AG10803 (cell line): ENCODE results near the gene ZFHX3.
A peak's percentile ranks its signal among the peaks of the same experiment; 100 is the strongest.

Experiments
- DNase-seq: peaks from one replicate; pipeline ENCODE4 v3.0.0; 2010; ENCODE audit warnings: low read depth
- H3K4me3 ChIP-seq: 2 replicates; pipeline ENCODE4 v1.5.1; 2011; ENCODE audit warnings: mild to moderate bottlenecking, low read length, control low read depth
- CTCF ChIP-seq: conservative IDR thresholded peaks from 2 replicates; pipeline ENCODE4 v1.5.1; 2011; ENCODE audit warnings: mild to moderate bottlenecking, low read length, control low read depth, inconsistent platforms

Gene ZFHX3

GRCh38 chr16:73066927-73067670 is 19.2 kb upstream of the ZFHX3 start:
- no peak for TF ChIP-seq CTCF
- no peak overlapping the region for H3K4me3 ChIP-seq
- DNase-seq = no peak

DNA sequence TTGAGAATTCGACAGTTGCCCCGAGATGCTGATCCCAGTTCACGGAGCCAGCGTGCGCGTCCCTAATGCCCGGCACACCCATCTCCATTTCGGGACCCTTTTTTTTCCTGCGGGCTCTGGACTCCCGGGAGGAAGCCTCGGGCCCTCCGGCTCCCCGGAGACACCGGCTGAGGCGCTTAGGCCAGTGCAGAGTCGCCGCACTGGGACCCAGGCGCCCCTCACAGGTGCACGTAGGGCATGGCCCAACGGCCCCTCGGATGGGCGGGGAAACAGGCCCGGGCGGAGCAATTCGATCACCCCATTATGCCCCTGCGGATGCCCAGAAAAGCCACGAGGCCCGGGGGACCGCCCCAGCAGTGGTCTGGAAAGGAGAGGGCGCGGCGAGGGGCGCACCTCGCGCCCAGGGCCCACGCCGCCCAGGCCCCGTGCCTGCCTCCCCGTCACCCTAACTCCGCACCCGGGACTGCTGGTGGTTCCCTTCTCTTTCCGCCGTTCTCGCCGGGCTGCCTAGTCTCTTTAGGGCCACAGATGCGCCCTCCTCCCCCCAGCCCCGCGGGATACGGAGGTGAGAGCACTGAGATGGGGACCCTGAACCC is 18.5 kb upstream of the ZFHX3 start:
- DNase-seq = no peak
- H3K4me3 ChIP-seq = no peak overlapping the region
- no peak for TF ChIP-seq CTCF

DNA sequence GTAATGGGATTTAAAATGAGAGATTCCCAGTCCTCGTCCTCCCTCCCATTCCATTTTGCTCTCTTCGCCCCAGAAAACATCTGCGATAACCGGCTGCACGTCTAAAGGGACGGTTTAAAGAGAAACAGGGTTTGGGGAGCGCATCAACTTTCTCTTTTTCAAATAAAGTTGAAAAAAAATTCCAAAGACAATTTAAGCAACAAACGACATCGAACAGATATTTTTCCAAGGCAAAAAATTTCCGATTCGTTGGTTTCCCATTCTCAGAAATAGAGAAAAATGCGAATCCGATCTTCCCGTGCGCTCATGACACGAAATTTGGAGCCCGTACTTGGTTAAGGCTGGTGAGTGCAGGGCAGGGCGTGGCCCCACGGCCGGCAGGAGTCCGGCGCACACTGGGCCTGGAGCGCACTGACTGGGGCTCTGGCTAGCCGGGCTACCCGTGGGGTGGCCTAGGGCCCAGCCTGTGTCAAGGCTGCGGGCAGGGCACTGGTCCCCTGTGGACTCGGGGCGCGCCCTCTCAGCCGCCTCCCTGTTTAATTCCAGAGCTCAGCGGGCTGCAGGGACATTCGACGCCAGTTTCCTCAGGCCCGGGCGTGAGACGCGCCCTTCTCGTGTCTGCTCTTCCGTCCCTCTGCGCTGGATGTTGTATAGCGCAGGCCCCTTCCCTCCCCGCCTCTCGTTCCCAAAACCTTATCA is 17.9 kb upstream of the ZFHX3 start:
- H3K4me3 ChIP-seq = no peak overlapping the region
- no peak for TF ChIP-seq CTCF
- no peak for DNase-seq

DNA sequence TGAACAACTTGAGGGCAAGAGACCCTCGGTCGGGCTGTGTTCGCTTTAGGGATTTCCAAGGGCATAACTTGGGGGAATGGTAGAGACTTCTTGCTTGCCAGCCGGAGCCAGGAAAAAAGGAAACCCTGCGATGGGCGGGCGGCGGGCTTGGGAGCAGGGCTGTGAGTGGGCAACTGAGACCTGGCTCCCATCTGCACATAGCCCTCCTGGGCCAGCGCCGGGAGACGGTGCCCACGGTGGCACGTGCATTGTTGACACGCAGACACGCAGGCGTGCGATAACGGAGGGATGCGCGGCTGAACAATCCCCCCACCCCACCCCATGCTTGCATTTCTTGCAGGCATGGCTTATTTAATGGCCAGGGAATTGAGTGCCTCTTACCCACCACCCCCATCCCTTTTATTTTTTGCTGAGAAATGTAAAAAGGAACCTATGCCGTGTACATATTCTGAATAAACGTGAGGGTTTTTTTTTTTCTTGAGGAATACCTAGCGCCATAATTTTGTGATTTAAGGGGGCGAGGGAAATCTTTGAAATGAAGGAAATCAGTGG is 17.1 kb upstream of the ZFHX3 start:
- no peak for DNase-seq
- no peak for TF ChIP-seq CTCF
- H3K4me3 ChIP-seq = peak overlapping the region; percentile 49

GRCh38 chr16:73064212-73064993 is 16.5 kb upstream of the ZFHX3 start:
- peak; percentile 71 for DNase-seq
- TF ChIP-seq CTCF = no peak
- peak overlapping the region; percentile 49 for H3K4me3 ChIP-seq

DNA sequence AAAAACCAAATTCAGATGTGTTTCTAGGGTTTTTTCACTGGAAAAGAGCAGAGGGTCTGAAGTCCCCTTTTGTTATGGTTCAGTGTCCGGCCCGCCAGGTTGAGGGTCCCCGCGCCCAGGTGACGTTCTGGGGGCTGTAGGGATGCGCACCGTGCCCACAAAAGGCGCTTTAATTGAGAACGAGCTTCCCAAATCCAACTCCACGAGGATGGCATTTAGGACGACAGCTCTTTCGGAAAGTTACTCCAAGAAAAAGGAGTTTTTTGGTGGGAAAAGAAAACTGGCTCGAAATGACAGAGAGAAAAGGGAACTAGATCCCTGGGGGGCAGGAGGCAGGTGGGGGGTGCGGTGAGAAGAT is 15.9 kb upstream of the ZFHX3 start:
- TF ChIP-seq CTCF = no peak
- no peak for DNase-seq
- peak overlapping the region; percentile 49 for H3K4me3 ChIP-seq
